Measurements from ENCODE around the gene ZNF672. TPM values are rescaled to one million over a fixed set of nuclear protein-coding genes. Genes with fewer than 3 reads are reported as not detected.
A peak's percentile ranks its signal among the peaks of the same experiment; 100 is the strongest.

The ZNF672 gene
- total RNA-seq, 1 experiment from 2014 or later, result 29.1 TPM

- Mint-ChIP-seq H3K27ac (ENCODE audit: unreplicated experiment) (peak overlapping the region; percentile 10), H3K36me3 (ENCODE audit: insufficient read depth, unreplicated experiment) (peaks cover 42% of the 10 kb centered on the region), H3K4me3 (ENCODE audit: unreplicated experiment) (no peak overlapping the region), H3K27me3 (ENCODE audit: insufficient read depth, unreplicated experiment) (no peaks in the 10 kb centered on the region), H3K4me1 (ENCODE audit: low read depth, unreplicated experiment) (peaks cover 5% of the 10 kb centered on the region), H3K9me3 (ENCODE audit: unreplicated experiment) (no peaks in the 10 kb centered on the region)
- no peaks in the 10 kb centered on the region for H3K4me1 ChIP-seq
- H3K9me3 ChIP-seq, result no peaks in the 10 kb centered on the region
- no TSS peak for BruUV-seq (replicated peaks)
- DNase-seq, result no peak
- no peak for TF ChIP-seq CTCF (IDR thresholded peaks at IDR 0.05; ENCODE audit: insufficient read depth in 1 of 2, low read depth in 1 of 2, low read length in 1 of 2, severe bottlenecking in 1 of 2, unreplicated experiment in 1 of 2)
- intact Hi-C loops (cut with micrococcal nuclease; ENCODE audit: unreplicated experiment), result no loop called here
- peaks cover 1% of the 10 kb centered on the region; the same call in 1 of the 2 replicates for H3K36me3 ChIP-seq (ENCODE audit: control insufficient read depth, insufficient read depth, low read length)
- H3K27me3 ChIP-seq (replicated peaks; ENCODE audit: control insufficient read depth, insufficient read depth, low read length), result no peaks in the 10 kb centered on the region
- ChIA-PET CTCF (no interaction called here), POLR2A (no interaction called here)
- no peak overlapping the region for H3K4me3 ChIP-seq (ENCODE audit: low read depth, low read length)
These were observed 27.9 kb upstream of the ZNF672 start for GRCh38 chr1:248810000-248810726.

DNA sequence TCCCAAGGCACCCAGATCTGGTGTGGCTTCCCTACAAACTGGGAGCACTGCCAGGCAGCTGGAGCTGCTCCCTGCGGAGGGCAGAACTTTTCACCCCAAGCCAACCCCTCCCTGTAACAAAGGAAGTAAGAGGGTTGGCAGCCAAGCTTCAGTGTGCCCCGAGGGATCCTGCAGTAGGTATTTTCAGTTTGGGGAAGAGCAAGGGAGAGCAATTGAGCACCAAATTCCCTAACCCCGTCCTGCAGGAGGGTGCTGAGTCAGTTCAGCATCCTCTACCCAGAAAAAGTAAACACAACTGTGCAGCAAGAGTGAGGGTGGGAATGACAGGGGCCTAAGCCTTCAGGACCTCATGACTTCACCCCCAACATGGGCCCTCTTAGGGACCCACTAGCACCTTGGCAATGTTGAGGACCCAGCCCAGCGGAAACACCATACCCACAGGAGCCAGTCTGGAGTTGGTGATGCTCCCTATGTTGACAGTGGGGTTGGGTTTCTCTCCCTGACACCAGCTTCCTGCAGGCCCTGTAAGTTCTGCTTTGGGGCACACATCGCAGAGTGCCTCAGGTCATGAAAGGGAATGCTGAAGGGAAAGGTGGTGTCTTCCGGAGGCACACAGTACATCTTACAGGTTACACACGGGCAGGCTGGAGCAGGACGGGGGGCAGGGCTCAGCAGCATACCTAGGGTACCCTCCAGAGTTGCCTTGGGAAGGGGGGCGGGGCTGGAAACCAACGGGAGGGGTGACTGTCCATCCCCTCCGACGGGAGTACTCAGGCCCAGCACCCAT is 27.1 kb upstream of the ZNF672 start:
- no peak for TF ChIP-seq CTCF (IDR thresholded peaks at IDR 0.05; ENCODE audit: insufficient read depth in 1 of 2, low read depth in 1 of 2, low read length in 1 of 2, severe bottlenecking in 1 of 2, unreplicated experiment in 1 of 2)
- H3K4me1 ChIP-seq, result no peaks in the 10 kb centered on the region
- intact Hi-C loops (cut with micrococcal nuclease; ENCODE audit: unreplicated experiment), result no loop called here
- BruUV-seq (replicated peaks), result no TSS peak
- POLR2A ChIA-PET, result no interaction called here
- H3K36me3 ChIP-seq (ENCODE audit: control insufficient read depth, insufficient read depth, low read length), result peaks cover 1% of the 10 kb centered on the region; the same call in 1 of the 2 replicates
- peaks cover 47% of the 10 kb centered on the region for H3K36me3 Mint-ChIP-seq (ENCODE audit: insufficient read depth, unreplicated experiment)
- H3K27me3 ChIP-seq (replicated peaks; ENCODE audit: control insufficient read depth, insufficient read depth, low read length), result no peaks in the 10 kb centered on the region
- H3K4me3 ChIP-seq (ENCODE audit: low read depth, low read length), result no peak overlapping the region
- no peaks in the 10 kb centered on the region for H3K27me3 Mint-ChIP-seq (ENCODE audit: insufficient read depth, unreplicated experiment)
- H3K9me3 Mint-ChIP-seq (ENCODE audit: unreplicated experiment), result no peaks in the 10 kb centered on the region
- no peak overlapping the region for H3K27ac Mint-ChIP-seq (ENCODE audit: unreplicated experiment)
- no peaks in the 10 kb centered on the region for H3K4me1 Mint-ChIP-seq (ENCODE audit: low read depth, unreplicated experiment)
- no peak overlapping the region for H3K4me3 Mint-ChIP-seq (ENCODE audit: unreplicated experiment)
- no peaks in the 10 kb centered on the region for H3K9me3 ChIP-seq
- CTCF ChIA-PET, result no interaction called here
- DNase-seq, result no peak

DNA sequence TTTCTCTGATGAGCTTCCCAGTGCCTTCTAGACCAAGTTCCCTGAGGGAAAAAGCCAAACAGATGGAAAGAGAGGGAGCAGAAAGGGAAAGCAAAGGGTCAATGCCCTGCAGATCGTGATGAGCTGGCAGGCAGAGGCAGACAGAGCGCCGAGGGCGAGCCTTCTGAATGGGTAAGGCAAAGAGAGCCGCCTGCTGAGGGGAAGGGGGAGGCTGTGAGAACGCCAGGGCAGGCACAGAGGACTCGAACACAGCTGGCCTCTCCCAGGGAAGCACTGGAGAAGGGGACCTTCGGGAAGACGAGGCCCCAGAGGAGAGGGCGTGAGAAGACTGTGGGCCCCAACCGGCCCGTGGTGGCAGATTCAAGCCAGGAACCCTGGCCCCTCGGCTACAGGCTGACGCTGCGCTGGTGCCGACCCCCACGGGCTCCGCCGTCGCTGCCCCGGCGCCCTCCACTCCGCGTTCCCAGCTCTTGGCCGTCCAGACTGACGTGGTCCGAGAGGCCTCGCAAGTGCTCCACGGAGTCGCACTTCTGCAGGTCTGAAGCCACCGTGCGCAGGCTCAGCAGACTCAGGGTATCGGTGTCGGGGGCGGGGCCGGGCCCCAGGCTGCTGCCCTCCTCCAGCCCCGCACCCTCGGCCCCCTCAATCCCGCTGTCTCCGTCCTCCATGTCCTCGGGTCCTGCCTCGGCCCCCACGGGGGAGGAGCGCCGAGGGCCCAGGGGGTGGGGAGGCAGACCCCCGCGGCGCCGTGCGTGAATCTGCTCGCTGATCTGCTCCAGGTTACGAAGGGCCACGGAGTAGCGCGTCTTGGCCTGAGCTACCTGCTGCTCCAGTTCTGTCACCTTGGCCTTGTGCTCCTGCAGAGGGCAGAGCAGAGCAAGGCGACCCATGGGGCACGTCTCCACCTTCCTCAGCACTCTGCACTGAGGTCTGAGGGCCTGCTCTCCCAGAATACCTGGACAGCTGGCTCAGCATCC is 26.2 kb upstream of the ZNF672 start:
- Histone ChIP-seq H3K27me3 (replicated peaks; ENCODE audit: control insufficient read depth, insufficient read depth, low read length) (no peaks in the 10 kb centered on the region), H3K4me3 (ENCODE audit: low read depth, low read length) (no peak overlapping the region), H3K36me3 (ENCODE audit: control insufficient read depth, insufficient read depth, low read length) (peaks cover 1% of the 10 kb centered on the region; the same call in 1 of the 2 replicates), H3K4me1 (no peaks in the 10 kb centered on the region), H3K9me3 (no peaks in the 10 kb centered on the region)
- CTCF ChIA-PET, result no interaction called here
- BruUV-seq (replicated peaks), result no TSS peak
- no peak for DNase-seq
- H3K36me3 Mint-ChIP-seq (ENCODE audit: insufficient read depth, unreplicated experiment), result peaks cover 46% of the 10 kb centered on the region
- no peaks in the 10 kb centered on the region for H3K9me3 Mint-ChIP-seq (ENCODE audit: unreplicated experiment)
- no peak overlapping the region for H3K27ac Mint-ChIP-seq (ENCODE audit: unreplicated experiment)
- no peaks in the 10 kb centered on the region for H3K4me1 Mint-ChIP-seq (ENCODE audit: low read depth, unreplicated experiment)
- H3K27me3 Mint-ChIP-seq (ENCODE audit: insufficient read depth, unreplicated experiment), result no peaks in the 10 kb centered on the region
- intact Hi-C loops (cut with micrococcal nuclease; ENCODE audit: unreplicated experiment), result no loop called here
- POLR2A ChIA-PET, result no interaction called here
- H3K4me3 Mint-ChIP-seq (ENCODE audit: unreplicated experiment), result no peak overlapping the region
- no peak for TF ChIP-seq CTCF (IDR thresholded peaks at IDR 0.05; ENCODE audit: insufficient read depth in 1 of 2, low read depth in 1 of 2, low read length in 1 of 2, severe bottlenecking in 1 of 2, unreplicated experiment in 1 of 2)

All from Caco-2 (cell line).